GM23338 (cell line): ENCODE measurements around the gene CRYBG3. TPM values are rescaled to one million over a fixed set of nuclear protein-coding genes. Genes with fewer than 3 reads are reported as not detected.

Experiments
- ATAC-seq: fragments of 200-7000 bp; cut with Tn5 transposase; 3 replicates; pipeline ENCODE4 v1.9.1; 2020
- DNase-seq: peaks from one replicate; pipeline ENCODE4 v3.0.0-alpha.2; 2015; ENCODE audit warnings: low spot score
- H2AFZ ChIP-seq: fragments of 200-600 bp; sonication (generic); 2 replicates; pipeline ENCODE4 v1.8.0; 2016; ENCODE audit warnings: antibody characterized with exemption, mild to moderate bottlenecking, moderate library complexity
- H3F3A ChIP-seq: fragments of 200-600 bp; sonication (generic); replicated peaks from 2 replicates; pipeline ENCODE4 v1.8.0; 2017; ENCODE audit warnings: antibody characterized with exemption, mixed run types, low read depth
- H3K27ac ChIP-seq: fragments of 200-600 bp; sonication (generic); 2 replicates; pipeline ENCODE4 v1.6.1; 2016; ENCODE audit warnings: low read depth
- H3K27me3 ChIP-seq: fragments of 200-600 bp; sonication (generic); 2 replicates; pipeline ENCODE4 v1.8.0; 2016; ENCODE audit warnings: mild to moderate bottlenecking, mixed run types, moderate library complexity; ENCODE audit not compliant: insufficient read depth
- H3K36me3 ChIP-seq: fragments of 200-600 bp; sonication (generic); 2 replicates; pipeline ENCODE4 v1.8.0; 2016; ENCODE audit warnings: mild to moderate bottlenecking; ENCODE audit not compliant: insufficient read depth
- H3K4me1 ChIP-seq: fragments of 200-600 bp; sonication (generic); 2 replicates; pipeline ENCODE4 v1.8.0; 2016; ENCODE audit warnings: mild to moderate bottlenecking, moderate library complexity; ENCODE audit not compliant: insufficient read depth
- H3K4me2 ChIP-seq: fragments of 200-600 bp; sonication (generic); 2 replicates; pipeline ENCODE4 v1.7.1; 2017; ENCODE audit warnings: mixed run types
- H3K4me3 ChIP-seq: fragments of 200-600 bp; sonication (generic); 2 replicates; pipeline ENCODE4 v1.6.1; 2016; ENCODE audit warnings: mixed run types
- H3K79me2 ChIP-seq: fragments of 200-600 bp; sonication (generic); replicated peaks from 2 replicates; pipeline ENCODE4 v1.8.0; 2017; ENCODE audit warnings: mild to moderate bottlenecking; ENCODE audit not compliant: insufficient read depth
- H3K9me2 ChIP-seq: fragments of 200-600 bp; sonication (generic); 2 replicates; pipeline ENCODE4 v1.8.0; 2017; ENCODE audit not compliant: insufficient read depth
- H4K20me1 ChIP-seq: fragments of 200-600 bp; sonication (generic); replicated peaks from 2 replicates; pipeline ENCODE4 v1.8.0; 2017; ENCODE audit warnings: mild to moderate bottlenecking; ENCODE audit not compliant: insufficient read depth
- H3K27ac Mint-ChIP-seq: 2 replicates; pipeline ENCODE4 v1.8.0; 2020; ENCODE audit warnings: inconsistent platforms, mild to moderate bottlenecking, moderate library complexity, mixed read lengths
- H3K27me3 Mint-ChIP-seq: 3 replicates; pipeline ENCODE4 v1.8.0; 2022; ENCODE audit warnings: low read depth, mild to moderate bottlenecking, moderate library complexity, mixed read lengths, inconsistent platforms; ENCODE audit not compliant: insufficient read depth, poor library complexity
- H3K36me3 Mint-ChIP-seq: 3 replicates; pipeline ENCODE4 v1.8.0; 2021; ENCODE audit warnings: low read depth, mild to moderate bottlenecking, inconsistent platforms, moderate library complexity, mixed read lengths
- H3K4me1 Mint-ChIP-seq: 3 replicates; pipeline ENCODE4 v1.8.0; 2020; ENCODE audit warnings: mild to moderate bottlenecking, inconsistent platforms, mixed read lengths
- H3K4me3 Mint-ChIP-seq: 3 replicates; pipeline ENCODE4 v1.8.0; 2021; ENCODE audit warnings: moderate library complexity, mild to moderate bottlenecking, inconsistent platforms, mixed read lengths
- H3K9me3 Mint-ChIP-seq: 3 replicates; pipeline ENCODE4 v1.8.0; 2020; ENCODE audit warnings: moderate library complexity, mild to moderate bottlenecking, inconsistent platforms, mixed read lengths
- EZH2phosphoT487 ChIP-seq: fragments of 200-600 bp; sonication (generic); IDR thresholded peaks from one replicate; pipeline ENCODE4 v1.8.1; 2018; ENCODE audit warnings: antibody characterized with exemption; ENCODE audit not compliant: unreplicated experiment
- POLR2AphosphoS5 ChIP-seq: IDR thresholded peaks from 2 replicates; pipeline ENCODE4 v1.6.1; 2016; ENCODE audit warnings: antibody characterized with exemption, low read depth
- ZNF331 ChIP-seq: fragments of 250-450 bp; sonication (Bioruptor Pico); IDR thresholded peaks from 2 replicates; pipeline ENCODE4 v1.5.0; 2020; ENCODE audit warnings: low read depth, mild to moderate bottlenecking, moderate library complexity
- polyA plus RNA-seq: library from polyadenylated mRNA; unstranded; fragments of >200 nt; fragmentation: Nextera tagmentation; extraction: Ambion mirVana; gene quantifications from 2 replicates; pipeline ENCODE4 v1.2.1, GENCODE V29; 2016
- total RNA-seq: library from RNA; depleted of rRNA; stranded (reverse); fragments of >200 nt; shearing (Covaris generic); gene quantifications from 2 replicates; pipeline ENCODE4 v1.2.3, GENCODE V29; 2014
- TF ChIP-seq, protein P1 (sequence below): fragments of 250-450 bp; sonication (Bioruptor Pico); IDR thresholded peaks from 2 replicates; pipeline ENCODE4 v1.5.0; 2020; ENCODE audit warnings: mild to moderate bottlenecking, moderate library complexity

Gene CRYBG3
- total and polyA plus RNA-seq, 2 experiments from 2014 or later = 2.3 to 8.9 TPM

- no peak overlapping the region for H3K4me3 ChIP-seq
- H3K27ac ChIP-seq = no peak overlapping the region
- no peak overlapping the region for H2AFZ ChIP-seq
- Mint-ChIP-seq H3K27me3 (no peaks in the 10 kb centered on the region), H3K36me3 (no peaks in the 10 kb centered on the region), H3K27ac (no peak overlapping the region), H3K4me1 (peaks cover 11% of the 10 kb centered on the region), H3K4me3 (no peak overlapping the region), H3K9me3 (no peaks in the 10 kb centered on the region)
- DNase-seq = no peak
- no peaks in the 10 kb centered on the region for H3K27me3 ChIP-seq
- H3K4me1 ChIP-seq = no peaks in the 10 kb centered on the region
- H3K9me2 ChIP-seq = no peaks in the 10 kb centered on the region
- H3K79me2 ChIP-seq = no peaks in the 10 kb centered on the region
- H4K20me1 ChIP-seq = no peaks in the 10 kb centered on the region
- H3K36me3 ChIP-seq = no peaks in the 10 kb centered on the region
- ATAC-seq = no peak
- TF ChIP-seq ZNF331 (CRISPR knock-in tag) (no peak), EZH2phosphoT487 (no peak), POLR2AphosphoS5 (no peak)
- H3F3A ChIP-seq = no peaks in the 10 kb centered on the region
- no peak overlapping the region for H3K4me2 ChIP-seq
Measured at GRCh38 chr3:97841956-97842355, 20.1 kb downstream of the CRYBG3 start.

DNA sequence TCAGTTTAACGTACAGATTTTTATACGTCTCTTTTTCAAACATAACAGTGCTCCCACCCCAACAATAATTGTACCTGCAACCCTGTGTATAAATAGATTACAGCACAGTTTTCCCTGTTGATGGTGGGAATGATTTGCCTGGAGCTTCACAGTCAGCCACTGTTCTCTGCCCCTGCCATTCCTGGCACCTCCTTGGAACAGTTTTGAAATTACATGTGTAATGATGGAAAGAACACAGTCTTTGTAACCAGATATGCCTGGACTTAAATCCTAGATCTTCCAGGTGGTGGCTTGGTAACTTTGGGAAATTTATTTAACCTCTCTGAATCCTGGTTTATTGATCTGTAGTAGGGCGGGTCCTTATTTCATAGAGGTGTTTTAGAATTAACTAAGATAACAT, 27.0 kb downstream of the CRYBG3 start:
- Mint-ChIP-seq H3K27ac (no peak overlapping the region), H3K9me3 (peaks cover 7% of the 10 kb centered on the region; the same call in 1 of the 3 replicates)
- no peak overlapping the region for H2AFZ ChIP-seq

More for the DNA sequence above, 27.0 kb downstream of the CRYBG3 start:
- no peak overlapping the region for H3K4me3 ChIP-seq
- TF ChIP-seq, protein P1, sequence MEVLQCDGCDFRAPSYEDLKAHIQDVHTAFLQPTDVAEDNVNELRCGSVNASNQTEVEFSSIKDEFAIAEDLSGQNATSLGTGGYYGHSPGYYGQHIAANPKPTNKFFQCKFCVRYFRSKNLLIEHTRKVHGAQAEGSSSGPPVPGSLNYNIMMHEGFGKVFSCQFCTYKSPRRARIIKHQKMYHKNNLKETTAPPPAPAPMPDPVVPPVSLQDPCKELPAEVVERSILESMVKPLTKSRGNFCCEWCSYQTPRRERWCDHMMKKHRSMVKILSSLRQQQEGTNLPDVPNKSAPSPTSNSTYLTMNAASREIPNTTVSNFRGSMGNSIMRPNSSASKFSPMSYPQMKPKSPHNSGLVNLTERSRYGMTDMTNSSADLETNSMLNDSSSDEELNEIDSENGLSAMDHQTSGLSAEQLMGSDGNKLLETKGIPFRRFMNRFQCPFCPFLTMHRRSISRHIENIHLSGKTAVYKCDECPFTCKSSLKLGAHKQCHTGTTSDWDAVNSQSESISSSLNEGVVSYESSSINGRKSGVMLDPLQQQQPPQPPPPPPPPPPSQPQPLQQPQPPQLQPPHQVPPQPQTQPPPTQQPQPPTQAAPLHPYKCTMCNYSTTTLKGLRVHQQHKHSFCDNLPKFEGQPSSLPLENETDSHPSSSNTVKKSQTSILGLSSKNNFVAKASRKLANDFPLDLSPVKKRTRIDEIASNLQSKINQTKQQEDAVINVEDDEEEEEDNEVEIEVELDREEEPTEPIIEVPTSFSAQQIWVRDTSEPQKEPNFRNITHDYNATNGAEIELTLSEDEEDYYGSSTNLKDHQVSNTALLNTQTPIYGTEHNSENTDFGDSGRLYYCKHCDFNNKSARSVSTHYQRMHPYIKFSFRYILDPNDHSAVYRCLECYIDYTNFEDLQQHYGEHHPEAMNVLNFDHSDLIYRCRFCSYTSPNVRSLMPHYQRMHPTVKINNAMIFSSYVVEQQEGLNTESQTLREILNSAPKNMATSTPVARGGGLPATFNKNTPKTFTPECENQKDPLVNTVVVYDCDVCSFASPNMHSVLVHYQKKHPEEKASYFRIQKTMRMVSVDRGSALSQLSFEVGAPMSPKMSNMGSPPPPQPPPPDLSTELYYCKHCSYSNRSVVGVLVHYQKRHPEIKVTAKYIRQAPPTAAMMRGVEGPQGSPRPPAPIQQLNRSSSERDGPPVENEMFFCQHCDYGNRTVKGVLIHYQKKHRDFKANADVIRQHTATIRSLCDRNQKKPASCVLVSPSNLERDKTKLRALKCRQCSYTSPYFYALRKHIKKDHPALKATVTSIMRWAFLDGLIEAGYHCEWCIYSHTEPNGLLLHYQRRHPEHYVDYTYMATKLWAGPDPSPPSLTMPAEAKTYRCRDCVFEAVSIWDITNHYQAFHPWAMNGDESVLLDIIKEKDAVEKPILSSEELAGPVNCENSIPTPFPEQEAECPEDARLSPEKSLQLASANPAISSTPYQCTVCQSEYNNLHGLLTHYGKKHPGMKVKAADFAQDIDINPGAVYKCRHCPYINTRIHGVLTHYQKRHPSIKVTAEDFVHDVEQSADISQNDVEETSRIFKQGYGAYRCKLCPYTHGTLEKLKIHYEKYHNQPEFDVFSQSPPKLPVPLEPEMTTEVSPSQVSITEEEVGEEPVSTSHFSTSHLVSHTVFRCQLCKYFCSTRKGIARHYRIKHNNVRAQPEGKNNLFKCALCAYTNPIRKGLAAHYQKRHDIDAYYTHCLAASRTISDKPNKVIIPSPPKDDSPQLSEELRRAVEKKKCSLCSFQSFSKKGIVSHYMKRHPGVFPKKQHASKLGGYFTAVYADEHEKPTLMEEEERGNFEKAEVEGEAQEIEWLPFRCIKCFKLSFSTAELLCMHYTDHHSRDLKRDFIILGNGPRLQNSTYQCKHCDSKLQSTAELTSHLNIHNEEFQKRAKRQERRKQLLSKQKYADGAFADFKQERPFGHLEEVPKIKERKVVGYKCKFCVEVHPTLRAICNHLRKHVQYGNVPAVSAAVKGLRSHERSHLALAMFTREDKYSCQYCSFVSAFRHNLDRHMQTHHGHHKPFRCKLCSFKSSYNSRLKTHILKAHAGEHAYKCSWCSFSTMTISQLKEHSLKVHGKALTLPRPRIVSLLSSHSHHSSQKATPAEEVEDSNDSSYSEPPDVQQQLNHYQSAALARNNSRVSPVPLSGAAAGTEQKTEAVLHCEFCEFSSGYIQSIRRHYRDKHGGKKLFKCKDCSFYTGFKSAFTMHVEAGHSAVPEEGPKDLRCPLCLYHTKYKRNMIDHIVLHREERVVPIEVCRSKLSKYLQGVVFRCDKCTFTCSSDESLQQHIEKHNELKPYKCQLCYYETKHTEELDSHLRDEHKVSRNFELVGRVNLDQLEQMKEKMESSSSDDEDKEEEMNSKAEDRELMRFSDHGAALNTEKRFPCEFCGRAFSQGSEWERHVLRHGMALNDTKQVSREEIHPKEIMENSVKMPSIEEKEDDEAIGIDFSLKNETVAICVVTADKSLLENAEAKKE (CRISPR knock-in tag) = no peak
- TF ChIP-seq EZH2phosphoT487 (no peak), POLR2AphosphoS5 (no peak), ZNF331 (CRISPR knock-in tag) (no peak)
- no peaks in the 10 kb centered on the region for H3K4me1 ChIP-seq
- peaks cover 3% of the 10 kb centered on the region; the same call in 1 of the 2 replicates for H3K9me2 ChIP-seq
- H3K36me3 ChIP-seq = no peaks in the 10 kb centered on the region
- Mint-ChIP-seq H3K4me1 (peaks cover 16% of the 10 kb centered on the region), H3K36me3 (peaks cover 7% of the 10 kb centered on the region), H3K4me3 (no peak overlapping the region), H3K27me3 (peaks cover 6% of the 10 kb centered on the region)
- ATAC-seq (no peak), DNase-seq (no peak)
- H3K27ac ChIP-seq = no peak overlapping the region
- H3K79me2 ChIP-seq = 0 out of 2 replicates have a peak, but pooled peaks cover 8% of the 10 kb centered on the region
- no peaks in the 10 kb centered on the region for H3K27me3 ChIP-seq
- no peaks in the 10 kb centered on the region for H3F3A ChIP-seq
- H3K4me2 ChIP-seq = no peak overlapping the region
- H4K20me1 ChIP-seq = no peaks in the 10 kb centered on the region
